GM19238 (cell line): ENCODE data around the gene BPIFB3.

Experiments used
- DNase-seq: peaks from one replicate; pipeline ENCODE4 v3.0.0; 2011; ENCODE audit warnings: low spot score; ENCODE audit not compliant: insufficient read length

BPIFB3 gene

GRCh38 chr20:33053291-33054106, at the start of gene BPIFB3:
BPIFB3 (plus strand) TSS chr20:33053903; CDS start chr20:33055436, 1,533 bp downstream.
- no peak for DNase-seq

- no peak for DNase-seq
These were observed 49.5 kb upstream of the BPIFB3 start, which contains the start of gene SUN5 for GRCh38 chr20:33004141-33004751. SUN5 (minus strand) TSS chr20:33004433; CDS start chr20:33004340, 93 bp downstream.

GRCh38 chr20:33005132-33005566, 48.6 kb upstream of the BPIFB3 start:
- DNase-seq: peak; percentile 34

GRCh38 chr20:33005908-33006775, 47.6 kb upstream of the BPIFB3 start:
- DNase-seq: no peak

- no peak for DNase-seq
These were observed 46.8 kb upstream of the BPIFB3 start for GRCh38 chr20:33006776-33007375.

- DNase-seq: no peak
These were observed 46.0 kb upstream of the BPIFB3 start, which contains the start of gene BPIFB2 for GRCh38 chr20:33007376-33008335. BPIFB2 (plus strand) TSS chr20:33007704; CDS start chr20:33008575, 871 bp downstream.

- no peak for DNase-seq
These were observed 45.1 kb upstream of the BPIFB3 start for GRCh38 chr20:33008336-33009213.

GRCh38 chr20:33009214-33010132, 44.2 kb upstream of the BPIFB3 start:
- no peak for DNase-seq

GRCh38 chr20:33010133-33010504, 43.6 kb upstream of the BPIFB3 start:
- no peak for DNase-seq

- DNase-seq: no peak
These were observed 42.8 kb upstream of the BPIFB3 start for GRCh38 chr20:33010674-33011449.

- DNase-seq: no peak
These were observed 41.1 kb upstream of the BPIFB3 start for GRCh38 chr20:33012327-33013189.

- no peak for DNase-seq
These were observed 39.9 kb upstream of the BPIFB3 start for GRCh38 chr20:33013701-33014326.

GRCh38 chr20:33014336-33015113, 39.2 kb upstream of the BPIFB3 start:
- DNase-seq: no peak

- DNase-seq: no peak
These were observed 38.6 kb upstream of the BPIFB3 start for GRCh38 chr20:33015114-33015484.
